ENCODE data around the gene SV2C.
"Not testable (repeated sequence)": the region's sequence is repeated elsewhere in the genome, so short reads cannot be mapped to it uniquely, and the experiment has no call there.

SV2C gene

GRCh38 chr5:76204713-76205112 is 121.5 kb downstream of the SV2C start:
- DNase-seq: no peak

- no peak for DNase-seq
These were observed 123.9 kb downstream of the SV2C start for GRCh38 chr5:76207120-76207519.

- DNase-seq: no peak
These were observed 126.1 kb downstream of the SV2C start for GRCh38 chr5:76209297-76209696.

GRCh38 chr5:76210946-76211345 is 127.8 kb downstream of the SV2C start:
- DNase-seq: no peak

- no peak for DNase-seq
These were observed 130.7 kb downstream of the SV2C start for GRCh38 chr5:76213858-76214257.

- DNase-seq: no peak
These were observed 133.6 kb downstream of the SV2C start for GRCh38 chr5:76216748-76217147.

GRCh38 chr5:76219636-76220035 is 136.5 kb downstream of the SV2C start:
- DNase-seq: no peak

- DNase-seq: no peak
These were observed 138.1 kb downstream of the SV2C start for GRCh38 chr5:76221311-76221710.

GRCh38 chr5:76222318-76222717 is 139.1 kb downstream of the SV2C start:
- no peak for DNase-seq

GRCh38 chr5:76223696-76224095 is 140.5 kb downstream of the SV2C start:
- no peak for DNase-seq

GRCh38 chr5:76224898-76225297 is 141.7 kb downstream of the SV2C start:
- DNase-seq: no peak

- DNase-seq: no peak
These were observed 142.2 kb downstream of the SV2C start for GRCh38 chr5:76225336-76225735.

- DNase-seq: no peak
These were observed 146.7 kb downstream of the SV2C start for GRCh38 chr5:76229900-76230299.

- DNase-seq: no peak
These were observed 147.6 kb downstream of the SV2C start for GRCh38 chr5:76230711-76231285.

GRCh38 chr5:76234665-76235064 is 151.5 kb downstream of the SV2C start:
- DNase-seq: no peak

GRCh38 chr5:76236684-76237083 is 153.5 kb downstream of the SV2C start:
- DNase-seq: no peak

GRCh38 chr5:76240336-76240735 is 157.2 kb downstream of the SV2C start:
- no peak for DNase-seq

GRCh38 chr5:76242155-76242554 is 159.0 kb downstream of the SV2C start:
- not testable (repeated sequence) for DNase-seq

GRCh38 chr5:76245590-76245989 is 162.4 kb downstream of the SV2C start:
- DNase-seq: no peak

- no peak for DNase-seq
These were observed 166.4 kb downstream of the SV2C start for GRCh38 chr5:76249621-76250020.

GRCh38 chr5:76250463-76250862 is 167.3 kb downstream of the SV2C start:
- DNase-seq: no peak

- no peak for DNase-seq
These were observed 168.5 kb downstream of the SV2C start for GRCh38 chr5:76251656-76252055.

GRCh38 chr5:76252437-76252836 is 169.3 kb downstream of the SV2C start:
- no peak for DNase-seq

GRCh38 chr5:76256116-76256889 is 173.1 kb downstream of the SV2C start:
- DNase-seq: peak; percentile 9 to 88

Data from bone marrow (tissue), 2 donors.